ENCODE measurements around the gene NAPSA. TPM values are rescaled to one million over a fixed set of nuclear protein-coding genes. Genes with fewer than 3 reads are reported as not detected.

Gene NAPSA
- total and polyA plus RNA-seq, 9 of the 15 experiments (the other 6 are each of a cell fraction or from before 2014, with no cell fraction given): 0.25 to 1.9 (median 0.69) TPM

DNA sequence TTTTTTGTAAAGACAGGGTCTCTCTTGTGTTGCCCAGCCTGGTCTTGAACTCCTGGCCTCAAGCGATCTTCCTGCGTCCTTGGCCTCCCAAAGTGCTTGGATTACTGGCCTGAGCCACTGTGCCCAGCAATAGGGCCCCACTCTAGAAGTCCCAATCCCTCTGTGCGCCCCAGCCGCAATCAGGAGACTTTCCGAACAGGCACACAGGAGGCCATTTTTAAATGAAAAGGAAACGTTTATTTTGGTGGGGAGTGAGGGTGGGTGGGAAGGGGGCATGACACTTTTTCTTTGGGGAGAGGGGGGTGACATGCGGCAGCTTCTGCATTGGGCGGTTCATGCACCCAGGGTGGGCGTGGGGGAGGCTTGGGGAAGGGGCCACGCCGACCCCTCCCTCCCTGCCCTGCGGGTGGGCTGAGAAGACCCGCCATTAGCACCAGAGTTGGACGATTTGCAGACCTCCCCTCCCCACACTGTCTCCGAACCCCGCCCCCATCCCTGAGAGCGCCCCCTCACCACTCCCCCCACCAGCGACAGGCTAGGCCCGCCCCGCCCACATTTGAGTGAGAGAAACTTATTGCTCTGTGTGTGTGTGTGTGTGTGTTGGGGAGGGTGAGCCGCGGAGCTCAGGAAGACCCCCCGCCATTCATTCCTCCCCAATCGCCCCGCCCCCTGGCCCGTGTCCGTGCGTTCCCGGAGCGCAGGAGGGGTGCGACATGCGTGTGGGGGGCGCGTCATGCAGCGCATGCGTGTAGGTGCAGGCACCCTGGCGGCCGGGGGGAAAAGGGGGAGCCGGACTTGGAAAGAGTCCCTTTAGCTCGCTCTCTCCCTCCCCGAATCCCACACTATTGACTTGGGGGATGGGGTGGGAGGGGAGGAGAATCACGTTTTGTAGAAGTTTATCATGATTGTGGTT is 53.5 kb downstream of the NAPSA start (continued):
- TF ChIP-seq ZBTB33 (CRISPR knock-in tag; IDR thresholded peaks at IDR 0.05) (no peak), ZNF444 (CRISPR knock-in tag; IDR thresholded peaks at IDR 0.05) (no peak), ATF1 (CRISPR knock-in tag; IDR thresholded peaks at IDR 0.05) (no peak), ATF1 (tag; IDR thresholded peaks at IDR 0.05) (peak; percentile 61), SLC30A9 (CRISPR knock-in tag; IDR thresholded peaks at IDR 0.05) (no peak), XRCC4 (IDR thresholded peaks at IDR 0.05; ENCODE audit: extremely low read depth, insufficient read depth, insufficient read length) (no peak), ZNF583 (CRISPR knock-in tag; IDR thresholded peaks at IDR 0.05) (no peak), ZNF274 (IDR thresholded peaks at IDR 0.05; ENCODE audit: borderline replicate concordance, low read depth, low read length) (no peak), ADNP (tag; IDR thresholded peaks at IDR 0.05) (no peak), ZNF785 (CRISPR knock-in tag; IDR thresholded peaks at IDR 0.05) (no peak), CBX3 (IDR thresholded peaks at IDR 0.05; ENCODE audit: borderline replicate concordance in 1 of 2, low read length in 2 of 2) (no peak), NR4A1 (CRISPR knock-in tag; IDR thresholded peaks at IDR 0.05) (no peak), NR4A1 (tag; IDR thresholded peaks at IDR 0.05) (no peak), ZNF23 (CRISPR knock-in tag; IDR thresholded peaks at IDR 0.05) (no peak), SMAD4 (CRISPR knock-in tag; conservative IDR thresholded peaks at IDR 0.05) (no peak), ZNF699 (CRISPR knock-in tag; IDR thresholded peaks at IDR 0.05; ENCODE audit: insufficient replicate concordance) (no peak), SRSF7 (optimal IDR thresholded peaks at IDR 0.05; ENCODE audit: low read depth, low read length) (no peak), ZC3H8 (IDR thresholded peaks at IDR 0.05) (no peak), CHAMP1 (IDR thresholded peaks at IDR 0.05) (no peak)
- TF ChIP-seq, protein P1, sequence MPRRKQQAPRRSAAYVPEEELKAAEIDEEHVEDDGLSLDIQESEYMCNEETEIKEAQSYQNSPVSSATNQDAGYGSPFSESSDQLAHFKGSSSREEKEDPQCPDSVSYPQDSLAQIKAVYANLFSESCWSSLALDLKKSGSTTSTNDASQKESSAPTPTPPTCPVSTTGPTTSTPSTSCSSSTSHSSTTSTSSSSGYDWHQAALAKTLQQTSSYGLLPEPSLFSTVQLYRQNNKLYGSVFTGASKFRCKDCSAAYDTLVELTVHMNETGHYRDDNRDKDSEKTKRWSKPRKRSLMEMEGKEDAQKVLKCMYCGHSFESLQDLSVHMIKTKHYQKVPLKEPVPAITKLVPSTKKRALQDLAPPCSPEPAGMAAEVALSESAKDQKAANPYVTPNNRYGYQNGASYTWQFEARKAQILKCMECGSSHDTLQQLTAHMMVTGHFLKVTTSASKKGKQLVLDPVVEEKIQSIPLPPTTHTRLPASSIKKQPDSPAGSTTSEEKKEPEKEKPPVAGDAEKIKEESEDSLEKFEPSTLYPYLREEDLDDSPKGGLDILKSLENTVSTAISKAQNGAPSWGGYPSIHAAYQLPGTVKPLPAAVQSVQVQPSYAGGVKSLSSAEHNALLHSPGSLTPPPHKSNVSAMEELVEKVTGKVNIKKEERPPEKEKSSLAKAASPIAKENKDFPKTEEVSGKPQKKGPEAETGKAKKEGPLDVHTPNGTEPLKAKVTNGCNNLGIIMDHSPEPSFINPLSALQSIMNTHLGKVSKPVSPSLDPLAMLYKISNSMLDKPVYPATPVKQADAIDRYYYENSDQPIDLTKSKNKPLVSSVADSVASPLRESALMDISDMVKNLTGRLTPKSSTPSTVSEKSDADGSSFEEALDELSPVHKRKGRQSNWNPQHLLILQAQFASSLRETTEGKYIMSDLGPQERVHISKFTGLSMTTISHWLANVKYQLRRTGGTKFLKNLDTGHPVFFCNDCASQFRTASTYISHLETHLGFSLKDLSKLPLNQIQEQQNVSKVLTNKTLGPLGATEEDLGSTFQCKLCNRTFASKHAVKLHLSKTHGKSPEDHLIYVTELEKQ (CRISPR knock-in tag; IDR thresholded peaks at IDR 0.05): no peak

Data from K562 (cell line).